Effector memory CD4-positive, alpha-beta T cell (primary cell): Measurements from ENCODE around the gene SPRYD3.

Experiments
- DNase-seq, 3 donors: peaks; one replicate each; pipeline ENCODE4 v3.0.0-alpha.2; 2020
- H3K27ac ChIP-seq: 2 replicates; pipeline ENCODE4 v1.7.0; 2013; ENCODE audit warnings: mild to moderate bottlenecking, low read length, moderate library complexity; ENCODE audit not compliant: insufficient read depth, poor library complexity, severe bottlenecking
- H3K27me3 ChIP-seq: replicated peaks from 2 replicates; pipeline ENCODE4 v1.7.0; 2013; ENCODE audit warnings: mild to moderate bottlenecking, low read length; ENCODE audit not compliant: insufficient read depth, control insufficient read depth, poor library complexity, severe bottlenecking
- H3K36me3 ChIP-seq: 2 replicates; pipeline ENCODE4 v1.7.0; 2013; ENCODE audit warnings: mild to moderate bottlenecking, low read length, moderate library complexity; ENCODE audit not compliant: control insufficient read depth, insufficient read depth
- H3K4me1 ChIP-seq: 2 replicates; pipeline ENCODE4 v1.7.0; 2013; ENCODE audit warnings: low read length, mild to moderate bottlenecking; ENCODE audit not compliant: control insufficient read depth, insufficient read depth, poor library complexity, severe bottlenecking
- H3K4me3 ChIP-seq: 2 replicates; pipeline ENCODE4 v1.7.0; 2013; ENCODE audit warnings: low read length, low read depth, mild to moderate bottlenecking; ENCODE audit not compliant: insufficient read depth, poor library complexity, severe bottlenecking
- H3K9me3 ChIP-seq: 2 replicates; pipeline ENCODE4 v1.7.0; 2013; ENCODE audit warnings: mild to moderate bottlenecking, low read length, moderate library complexity; ENCODE audit not compliant: control insufficient read depth

Gene SPRYD3

GRCh38 chr12:53101931-53102781, 23.0 kb upstream of the SPRYD3 start:
- no peak for DNase-seq
- Histone ChIP-seq H3K27me3 (no peaks in the 10 kb centered on the region), H3K36me3 (no peaks in the 10 kb centered on the region), H3K27ac (no peak overlapping the region), H3K9me3 (no peaks in the 10 kb centered on the region), H3K4me1 (peaks cover 49% of the 10 kb centered on the region), H3K4me3 (no peak overlapping the region)

- DNase-seq, result no peak
- Histone ChIP-seq H3K4me3 (no peak overlapping the region), H3K9me3 (no peaks in the 10 kb centered on the region), H3K36me3 (no peaks in the 10 kb centered on the region), H3K4me1 (peaks cover 52% of the 10 kb centered on the region), H3K27me3 (no peaks in the 10 kb centered on the region), H3K27ac (no peak overlapping the region)
These were observed 22.1 kb upstream of the SPRYD3 start for GRCh38 chr12:53101266-53101665.

- H3K9me3 ChIP-seq, result no peaks in the 10 kb centered on the region
- no peak for DNase-seq
- H3K27ac ChIP-seq, result no peak overlapping the region
- peaks cover 52% of the 10 kb centered on the region for H3K4me1 ChIP-seq
- no peaks in the 10 kb centered on the region for H3K27me3 ChIP-seq
- no peak overlapping the region for H3K4me3 ChIP-seq
- H3K36me3 ChIP-seq, result no peaks in the 10 kb centered on the region
These were observed 21.4 kb upstream of the SPRYD3 start for GRCh38 chr12:53100466-53101151.

GRCh38 chr12:53099071-53099882, 20.1 kb upstream of the SPRYD3 start:
- Histone ChIP-seq H3K27me3 (no peaks in the 10 kb centered on the region), H3K4me3 (no peak overlapping the region), H3K27ac (no peak overlapping the region), H3K9me3 (no peaks in the 10 kb centered on the region), H3K36me3 (no peaks in the 10 kb centered on the region), H3K4me1 (peaks cover 51% of the 10 kb centered on the region)
- DNase-seq, result peak; percentile 73 to 83 (median 81)

GRCh38 chr12:53098354-53098981, 19.3 kb upstream of the SPRYD3 start:
- Histone ChIP-seq H3K27me3 (no peaks in the 10 kb centered on the region), H3K9me3 (no peaks in the 10 kb centered on the region), H3K4me1 (peaks cover 43% of the 10 kb centered on the region), H3K4me3 (peak overlapping the region; percentile 60), H3K27ac (peak overlapping the region; percentile 40), H3K36me3 (no peaks in the 10 kb centered on the region)
- peak in 1 of 3 donors; percentile 16 for DNase-seq

- no peaks in the 10 kb centered on the region for H3K9me3 ChIP-seq
- DNase-seq, result peak; percentile 33 to 53 (median 39)
- peak within 1 kb of the TSS; percentile 40 for H3K27ac ChIP-seq
- H3K4me3 ChIP-seq, result peak within 1 kb of the TSS; percentile 60
- H3K36me3 ChIP-seq, result no peaks in the 10 kb centered on the region
- H3K4me1 ChIP-seq, result peaks cover 35% of the 10 kb centered on the region
- H3K27me3 ChIP-seq, result no peaks in the 10 kb centered on the region
These were observed 18.6 kb upstream of the SPRYD3 start, which contains the start of gene IGFBP6 for GRCh38 chr12:53097564-53098353. IGFBP6 (plus strand) TSS chr12:53097667; CDS start chr12:53097718, 51 bp downstream.

GRCh38 chr12:53097207-53097563, 18.0 kb upstream of the SPRYD3 start:
- H3K9me3 ChIP-seq, result no peaks in the 10 kb centered on the region
- DNase-seq, result no peak
- H3K4me1 ChIP-seq, result peaks cover 30% of the 10 kb centered on the region
- H3K27ac ChIP-seq, result peak overlapping the region; percentile 40
- H3K27me3 ChIP-seq, result no peaks in the 10 kb centered on the region
- peak overlapping the region; percentile 60 for H3K4me3 ChIP-seq
- H3K36me3 ChIP-seq, result no peaks in the 10 kb centered on the region

GRCh38 chr12:53096759-53097158, 17.6 kb upstream of the SPRYD3 start:
- Histone ChIP-seq H3K27me3 (no peaks in the 10 kb centered on the region), H3K4me3 (no peak overlapping the region), H3K9me3 (no peaks in the 10 kb centered on the region), H3K36me3 (no peaks in the 10 kb centered on the region), H3K4me1 (peaks cover 26% of the 10 kb centered on the region), H3K27ac (no peak overlapping the region)
- no peak for DNase-seq
